BLaER1 (cell line): ENCODE results near the gene NEUROG1.
"Not testable (repeated sequence)": the region's sequence is repeated elsewhere in the genome, so short reads cannot be mapped to it uniquely, and the experiment has no call there.

ENCODE experiments used
- H3K27ac ChIP-seq: shearing (Covaris generic); formaldehyde crosslinking; 2 replicates; pipeline ENCODE4 v1.8.1; 2022
- H3K27me3 ChIP-seq: shearing (Covaris generic); formaldehyde crosslinking; 2 replicates; pipeline ENCODE4 v1.8.1; 2022
- H3K36me3 ChIP-seq: shearing (Covaris generic); formaldehyde crosslinking; 2 replicates; pipeline ENCODE4 v1.8.1; 2022
- H3K4me1 ChIP-seq: shearing (Covaris generic); formaldehyde crosslinking; 2 replicates; pipeline ENCODE4 v1.8.1; 2022
- H3K4me2 ChIP-seq: shearing (Covaris generic); formaldehyde crosslinking; 2 replicates; pipeline ENCODE4 v1.8.1; 2022
- H3K4me3 ChIP-seq: shearing (Covaris generic); formaldehyde crosslinking; 2 replicates; pipeline ENCODE4 v1.8.1; 2022
- H3K9ac ChIP-seq: shearing (Covaris generic); formaldehyde crosslinking; 2 replicates; pipeline ENCODE4 v1.8.1; 2022
- H3K9me3 ChIP-seq: shearing (Covaris generic); formaldehyde crosslinking; 2 replicates; pipeline ENCODE4 v1.8.1; 2022
- H4K20me1 ChIP-seq: shearing (Covaris generic); formaldehyde crosslinking; 2 replicates; pipeline ENCODE4 v1.8.1; 2022
- Cebpa-rat ChIP-seq: shearing (Covaris generic); IDR thresholded peaks from 2 replicates; pipeline ENCODE4 v1.8.1; 2022

NEUROG1 gene

DNA sequence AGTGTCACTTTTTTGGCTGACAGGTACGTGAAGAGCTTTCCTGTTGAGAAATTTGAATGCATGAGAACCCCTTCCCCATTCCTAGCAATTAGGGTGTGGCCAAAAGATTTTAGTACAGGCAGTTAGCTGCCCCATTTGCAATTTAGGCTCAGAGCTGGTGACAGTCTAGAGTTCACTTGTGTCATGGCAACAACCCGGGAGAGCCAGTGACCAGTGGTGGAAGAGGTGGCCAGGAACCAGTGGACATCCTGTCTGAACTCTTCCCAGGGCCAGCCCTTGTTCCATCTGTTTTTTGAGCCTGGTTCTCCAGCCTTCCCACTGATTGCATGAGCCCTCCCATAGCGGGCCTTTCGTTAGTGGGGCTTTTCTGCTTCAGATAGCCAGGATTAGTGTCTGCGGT is 2.5 kb upstream of the NEUROG1 start:
- TF ChIP-seq Cebpa-rat = no peak
- no peaks in the 10 kb centered on the region for H3K36me3 ChIP-seq
- peaks cover 100% of the 10 kb centered on the region for H3K27me3 ChIP-seq
- H3K4me3 ChIP-seq = no peak overlapping the region
- H3K27ac ChIP-seq = no peak overlapping the region
- peaks cover 34% of the 10 kb centered on the region for H3K9me3 ChIP-seq
- H3K4me1 ChIP-seq = peaks cover 2% of the 10 kb centered on the region
- no peak overlapping the region for H3K9ac ChIP-seq
- peaks cover 52% of the 10 kb centered on the region for H4K20me1 ChIP-seq
- no peak overlapping the region for H3K4me2 ChIP-seq

DNA sequence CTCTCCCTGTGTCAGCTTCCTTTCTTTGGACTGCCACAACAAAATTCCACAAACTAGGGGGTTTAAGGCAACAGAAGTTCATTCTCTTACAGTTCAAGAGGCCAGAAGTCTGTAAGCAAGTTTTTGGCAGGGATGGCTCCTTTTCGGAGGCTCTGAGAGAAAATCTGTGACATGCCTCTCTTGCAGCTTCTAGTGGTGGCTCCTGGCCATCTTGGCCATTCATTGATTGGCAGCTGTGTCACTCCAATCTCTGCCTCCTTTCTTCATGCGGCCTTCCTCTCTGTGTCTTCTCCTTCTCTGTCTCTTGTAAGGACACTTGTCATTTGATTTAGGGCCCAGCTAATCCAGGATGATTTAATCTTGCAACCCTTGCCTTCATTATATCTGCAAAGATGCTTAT is 2.0 kb upstream of the NEUROG1 start:
- Histone ChIP-seq H4K20me1 (peaks cover 48% of the 10 kb centered on the region; the same call in 1 of the 2 replicates), H3K36me3 (no peaks in the 10 kb centered on the region), H3K4me1 (no peaks in the 10 kb centered on the region), H3K9ac (no peak overlapping the region), H3K9me3 (peaks cover 34% of the 10 kb centered on the region), H3K4me3 (no peak overlapping the region), H3K27me3 (peaks cover 100% of the 10 kb centered on the region), H3K4me2 (no peak overlapping the region), H3K27ac (no peak overlapping the region)
- TF ChIP-seq Cebpa-rat = no peak

DNA sequence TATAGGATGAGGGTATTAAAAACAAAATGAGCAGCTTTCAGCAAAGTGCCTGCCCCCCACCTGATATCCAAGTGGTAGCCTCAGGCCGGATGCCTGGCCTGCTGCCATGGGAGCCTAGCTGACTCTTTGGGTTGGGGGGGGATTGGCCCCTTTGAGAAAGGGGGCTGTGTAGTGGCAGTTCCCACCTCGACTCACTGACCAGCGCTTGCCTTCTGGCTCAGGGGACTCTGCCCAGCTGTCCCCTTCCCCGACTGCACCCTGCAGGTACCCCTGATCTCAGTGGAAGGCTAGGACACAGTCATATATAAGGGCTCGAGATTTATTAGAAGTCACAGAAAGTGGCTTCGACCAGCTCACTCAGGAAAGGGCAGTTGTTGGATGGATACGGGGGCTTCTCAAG is 1.5 kb upstream of the NEUROG1 start:
- no peak overlapping the region for H3K4me3 ChIP-seq
- H4K20me1 ChIP-seq = peaks cover 46% of the 10 kb centered on the region; the same call in 1 of the 2 replicates
- peaks cover 100% of the 10 kb centered on the region for H3K27me3 ChIP-seq
- no peaks in the 10 kb centered on the region for H3K36me3 ChIP-seq
- no peak overlapping the region for H3K9ac ChIP-seq
- H3K9me3 ChIP-seq = peaks cover 34% of the 10 kb centered on the region
- no peaks in the 10 kb centered on the region for H3K4me1 ChIP-seq
- H3K4me2 ChIP-seq = no peak overlapping the region
- H3K27ac ChIP-seq = no peak overlapping the region
- no peak for TF ChIP-seq Cebpa-rat

DNA sequence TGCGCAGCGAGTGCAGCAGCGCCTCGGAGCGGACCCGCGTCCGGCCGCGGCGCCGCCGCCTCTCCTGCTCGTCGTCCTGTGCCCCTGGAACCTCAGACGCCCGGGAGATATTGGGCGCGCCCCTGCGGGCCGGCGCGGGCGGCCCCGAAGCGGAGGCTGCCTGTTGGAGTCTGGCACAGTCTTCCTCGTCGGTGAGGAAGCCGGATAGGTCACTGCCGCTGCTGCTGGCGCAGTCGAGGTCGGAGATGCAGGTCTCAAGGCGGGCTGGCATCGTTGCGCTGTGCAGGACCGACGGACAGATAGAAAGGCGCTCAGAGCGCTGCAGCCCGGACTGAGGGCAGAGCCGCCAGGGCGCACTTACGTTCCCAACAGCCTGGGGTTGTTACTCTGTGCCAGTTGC is 344 bp downstream of the NEUROG1 start:
- H3K4me3 ChIP-seq = peak overlapping the region; percentile 48; the same call in 1 of the 2 replicates
- H3K4me1 ChIP-seq = no peaks in the 10 kb centered on the region
- H3K4me2 ChIP-seq = peak overlapping the region; percentile 63
- H3K27ac ChIP-seq = no peak overlapping the region
- H3K27me3 ChIP-seq = peaks cover 91% of the 10 kb centered on the region
- no peak for TF ChIP-seq Cebpa-rat
- no peaks in the 10 kb centered on the region for H3K36me3 ChIP-seq
- no peak overlapping the region for H3K9ac ChIP-seq
- H4K20me1 ChIP-seq = peaks cover 40% of the 10 kb centered on the region; the same call in 1 of the 2 replicates
- peaks cover 38% of the 10 kb centered on the region for H3K9me3 ChIP-seq

DNA sequence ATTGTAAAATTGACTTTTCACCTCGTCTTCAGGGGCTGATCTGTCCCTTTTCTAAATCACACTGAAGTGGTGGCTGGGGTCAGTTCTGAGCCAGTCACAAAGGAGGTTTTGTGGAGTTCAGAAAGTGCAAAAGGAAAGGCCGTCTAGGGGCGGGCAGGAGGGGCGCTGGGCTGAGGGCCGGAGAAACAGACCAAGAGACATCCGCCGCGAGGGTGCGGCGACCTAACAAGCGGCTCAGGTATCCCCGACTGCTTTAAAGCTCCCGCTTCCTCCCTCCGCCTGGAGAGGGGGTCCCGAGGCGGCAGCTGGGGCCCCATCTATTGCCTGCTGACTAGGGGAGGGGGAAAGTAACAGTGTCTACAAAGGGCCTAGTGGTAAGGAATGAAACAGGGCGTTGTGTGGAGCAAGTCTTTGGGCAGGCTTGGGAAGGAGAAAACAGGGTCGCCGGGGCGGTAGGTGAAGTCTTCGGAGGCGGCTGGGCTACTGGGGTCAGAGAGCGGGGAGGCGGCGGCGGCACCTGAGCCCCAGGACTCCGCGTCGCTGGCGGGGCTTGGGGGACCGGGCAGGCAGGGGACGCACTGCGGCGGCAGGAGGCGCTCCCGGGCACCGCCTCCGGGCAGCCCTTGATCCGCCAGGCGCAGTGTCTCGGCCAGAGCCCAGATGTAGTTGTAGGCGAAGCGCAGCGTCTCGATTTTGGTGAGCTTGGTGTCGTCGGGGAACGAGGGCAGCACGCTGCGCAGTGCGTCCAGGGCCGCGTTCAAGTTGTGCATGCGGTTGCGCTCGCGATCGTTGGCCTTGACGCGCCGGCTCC is 950 bp downstream of the NEUROG1 start:
- Histone ChIP-seq H3K27ac (no peak overlapping the region), H3K4me1 (no peaks in the 10 kb centered on the region), H3K4me3 (peak overlapping the region; percentile 48; the same call in 1 of the 2 replicates), H3K36me3 (no peaks in the 10 kb centered on the region), H4K20me1 (peaks cover 40% of the 10 kb centered on the region; the same call in 1 of the 2 replicates), H3K9ac (no peak overlapping the region), H3K4me2 (no peak overlapping the region), H3K27me3 (peaks cover 85% of the 10 kb centered on the region), H3K9me3 (peaks cover 44% of the 10 kb centered on the region)
- TF ChIP-seq Cebpa-rat = no peak

DNA sequence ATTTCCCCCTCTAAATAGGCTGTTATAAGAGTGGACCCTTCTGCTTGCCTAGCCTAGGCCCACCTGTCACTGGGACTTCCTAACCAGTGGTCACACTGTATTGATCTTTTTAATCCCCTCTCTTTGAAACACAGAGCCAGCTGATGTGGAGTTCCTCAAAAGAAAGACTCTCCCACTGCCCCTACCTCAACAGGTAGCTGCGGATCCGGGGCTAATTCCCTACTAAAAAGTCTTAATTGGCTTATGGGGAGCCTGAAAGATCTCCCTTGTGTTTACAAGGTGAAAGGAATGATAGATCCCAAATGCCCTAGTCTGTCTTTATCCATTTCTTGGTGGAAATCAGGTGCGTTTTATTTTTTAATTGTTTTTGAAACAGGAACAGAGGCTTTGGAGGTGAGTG is 2.0 kb downstream of the NEUROG1 start:
- H3K36me3 ChIP-seq = no peaks in the 10 kb centered on the region
- H3K9ac ChIP-seq = no peak overlapping the region
- no peak overlapping the region for H3K27ac ChIP-seq
- no peak overlapping the region for H3K4me3 ChIP-seq
- TF ChIP-seq Cebpa-rat = no peak
- H4K20me1 ChIP-seq = peaks cover 40% of the 10 kb centered on the region; the same call in 1 of the 2 replicates
- H3K9me3 ChIP-seq = peaks cover 53% of the 10 kb centered on the region
- H3K4me1 ChIP-seq = no peaks in the 10 kb centered on the region
- H3K4me2 ChIP-seq = no peak overlapping the region
- peaks cover 78% of the 10 kb centered on the region for H3K27me3 ChIP-seq

DNA sequence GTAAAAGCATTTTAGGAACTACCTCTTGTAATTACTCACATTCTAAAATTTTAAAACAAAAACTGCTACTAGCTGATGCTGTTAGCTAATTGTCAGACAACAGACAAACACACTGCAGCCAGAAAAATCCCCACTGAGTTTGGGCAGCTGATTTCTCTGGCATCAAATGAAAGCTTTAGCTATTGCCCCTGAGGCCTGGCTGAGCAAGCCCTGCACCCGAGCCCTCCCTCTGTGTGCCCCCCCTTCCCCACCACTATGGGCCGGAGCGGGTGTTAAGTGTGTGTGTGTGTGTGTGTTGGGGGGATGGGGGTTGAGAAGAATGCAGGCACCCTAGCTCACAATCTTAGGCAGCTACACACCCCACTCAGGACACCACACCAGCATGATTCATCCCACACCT is 2.4 kb downstream of the NEUROG1 start:
- Histone ChIP-seq H4K20me1 (peaks cover 40% of the 10 kb centered on the region; the same call in 1 of the 2 replicates), H3K9ac (no peak overlapping the region), H3K9me3 (peaks cover 53% of the 10 kb centered on the region), H3K4me2 (no peak overlapping the region), H3K4me3 (no peak overlapping the region), H3K4me1 (no peaks in the 10 kb centered on the region), H3K36me3 (no peaks in the 10 kb centered on the region), H3K27me3 (peaks cover 74% of the 10 kb centered on the region), H3K27ac (no peak overlapping the region)
- TF ChIP-seq Cebpa-rat = no peak

DNA sequence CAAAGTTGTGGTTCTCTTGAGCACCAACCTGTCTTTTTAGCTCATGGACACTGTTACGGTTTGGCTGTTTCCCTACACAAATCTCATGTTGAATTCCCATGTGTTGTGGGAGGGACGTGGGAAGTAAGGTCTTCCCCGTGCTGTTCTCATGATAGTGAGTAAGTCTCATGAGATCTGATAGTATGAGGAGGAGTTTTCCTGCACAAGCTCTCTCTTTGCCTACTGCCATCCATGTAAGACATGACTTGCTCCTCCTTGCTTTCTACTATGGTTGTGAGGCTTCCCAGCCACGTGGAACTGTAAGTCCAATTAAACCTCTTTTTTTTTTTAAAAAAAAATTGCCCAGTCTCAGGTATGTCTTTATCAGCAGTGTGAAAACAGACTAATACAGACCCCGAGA is 6.2 kb downstream of the NEUROG1 start:
- H3K9me3 ChIP-seq = peaks cover 22% of the 10 kb centered on the region
- H3K27me3 ChIP-seq = peaks cover 36% of the 10 kb centered on the region
- not testable (repeated sequence) for H3K9ac ChIP-seq, H3K27ac ChIP-seq, H3K4me1 ChIP-seq, H3K4me3 ChIP-seq, H3K4me2 ChIP-seq, H3K36me3 ChIP-seq
- peaks cover 10% of the 10 kb centered on the region; the same call in 1 of the 2 replicates for H4K20me1 ChIP-seq

DNA sequence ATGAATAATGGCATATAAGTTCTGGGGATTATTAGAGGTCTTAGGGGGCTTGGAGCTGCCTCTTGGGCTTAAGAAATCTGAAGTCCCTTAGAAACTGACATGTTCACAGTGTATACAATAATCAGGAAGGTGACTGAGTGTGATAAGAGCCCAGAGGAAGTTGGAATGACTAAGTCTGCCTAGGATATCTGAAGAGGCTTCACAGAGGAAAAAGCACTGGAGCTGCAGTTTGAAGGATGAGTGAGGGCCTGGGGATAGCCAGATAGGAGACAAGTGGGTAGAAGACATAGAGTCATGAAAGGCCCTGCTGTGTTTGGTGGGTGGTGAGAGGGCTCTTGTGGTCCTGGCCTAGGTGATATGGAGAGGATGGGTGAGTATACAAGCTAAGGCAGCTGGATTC is 8.8 kb downstream of the NEUROG1 start:
- Histone ChIP-seq H3K9me3 (peaks cover 48% of the 10 kb centered on the region), H4K20me1 (no peaks in the 10 kb centered on the region), H3K4me3 (no peak overlapping the region), H3K4me1 (no peaks in the 10 kb centered on the region), H3K4me2 (no peak overlapping the region), H3K36me3 (no peaks in the 10 kb centered on the region), H3K27me3 (peaks cover 10% of the 10 kb centered on the region), H3K27ac (no peak overlapping the region), H3K9ac (no peak overlapping the region)
- TF ChIP-seq Cebpa-rat = no peak

DNA sequence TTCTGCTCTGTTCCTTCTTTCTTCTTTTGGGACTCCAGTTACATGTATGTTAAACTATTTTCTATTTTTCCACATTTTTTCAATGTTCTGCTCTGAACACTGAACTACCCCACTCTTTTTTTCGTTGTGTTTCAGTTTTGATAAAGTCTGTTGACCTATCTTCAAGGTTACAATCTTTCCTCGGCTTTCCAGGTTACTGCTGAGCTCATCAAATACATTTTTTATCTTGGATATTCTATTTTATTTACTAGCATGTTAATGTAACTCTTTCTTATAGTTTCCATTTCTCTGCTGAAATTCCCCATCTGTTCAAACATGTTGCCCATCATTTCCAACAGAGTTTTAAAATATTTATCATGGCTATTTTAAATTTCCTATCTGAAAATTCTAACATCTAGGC is 13.8 kb downstream of the NEUROG1 start:
- no peaks in the 10 kb centered on the region for H3K36me3 ChIP-seq
- H3K4me3 ChIP-seq = no peak overlapping the region
- H3K4me1 ChIP-seq = no peaks in the 10 kb centered on the region
- no peaks in the 10 kb centered on the region for H4K20me1 ChIP-seq
- no peak overlapping the region for H3K27ac ChIP-seq
- no peaks in the 10 kb centered on the region for H3K27me3 ChIP-seq
- H3K9me3 ChIP-seq = peaks cover 36% of the 10 kb centered on the region
- no peak for TF ChIP-seq Cebpa-rat
- no peak overlapping the region for H3K4me2 ChIP-seq
- no peak overlapping the region for H3K9ac ChIP-seq
